Measurements from ENCODE around the gene CCDC146. TPM values are rescaled to one million over a fixed set of nuclear protein-coding genes. Genes with fewer than 3 reads are reported as not detected.

The CCDC146 gene
- polyA plus RNA-seq, 1 of the 3 experiments (the other 2 are of a cell fraction), result 2.7 TPM

- Histone ChIP-seq H3F3A (replicated peaks; ENCODE audit: insufficient read depth) (no peaks in the 10 kb centered on the region), H3K36me3 (replicated peaks in 1 of 2; ENCODE audit: control insufficient read depth in 1 of 2, insufficient read depth in 2 of 2, low read length in 1 of 2) (no peaks in the 10 kb centered on the region), H3K9ac (no peak overlapping the region), H3K4me1 (ENCODE audit: control insufficient read depth in 1 of 2, insufficient read depth in 2 of 2, low read depth in 1 of 2, low read length in 1 of 2) (no peaks in the 10 kb centered on the region), H3K27me3 (ENCODE audit: insufficient read depth) (no peaks in the 10 kb centered on the region), H4K20me1 (ENCODE audit: insufficient read depth) (no peaks in the 10 kb centered on the region), H3K4me2 (no peak overlapping the region), H3K9me2 (no peaks in the 10 kb centered on the region), H2AFZ (ENCODE audit: low read depth) (no peak overlapping the region), H3K4me3 (ENCODE audit: low read depth in 2 of 2, low read length in 1 of 2) (no peak overlapping the region), H3K27ac (ENCODE audit: low read depth in 2 of 2, low read length in 1 of 2) (no peak overlapping the region), H3K9me3 (no peaks in the 10 kb centered on the region), H3K79me2 (ENCODE audit: insufficient read depth) (no peaks in the 10 kb centered on the region)
- TF ChIP-seq MEF2A (IDR thresholded peaks at IDR 0.05; ENCODE audit: borderline replicate concordance, low read depth) (no peak), NRF1 (IDR thresholded peaks at IDR 0.05; ENCODE audit: low read depth, low read length) (no peak), RXRA (IDR thresholded peaks at IDR 0.05; ENCODE audit: borderline replicate concordance, low read depth) (no peak), TEAD4 (IDR thresholded peaks at IDR 0.05; ENCODE audit: borderline replicate concordance, insufficient read depth) (no peak), TAF1 (IDR thresholded peaks at IDR 0.05; ENCODE audit: borderline replicate concordance, low read depth, low read length) (no peak), GATA2 (CRISPR knock-in tag; IDR thresholded peaks at IDR 0.05) (no peak), ZBTB33 (IDR thresholded peaks at IDR 0.05; ENCODE audit: borderline replicate concordance, low read depth) (no peak), SIN3A (IDR thresholded peaks at IDR 0.05; ENCODE audit: borderline replicate concordance, low read depth, low read length) (no peak), JUND (IDR thresholded peaks at IDR 0.05) (no peak), ELF1 (IDR thresholded peaks at IDR 0.05) (no peak), CTCF (IDR thresholded peaks at IDR 0.05) (no peak), EP300 (IDR thresholded peaks at IDR 0.05; ENCODE audit: borderline replicate concordance in 1 of 2, low read depth in 1 of 2, low read length in 1 of 2) (no peak), FOXJ3 (CRISPR knock-in tag; IDR thresholded peaks at IDR 0.05) (no peak), CHD2 (IDR thresholded peaks at IDR 0.05; ENCODE audit: low read length, partially characterized antibody) (no peak), FOXM1 (IDR thresholded peaks at IDR 0.05; ENCODE audit: low read depth) (no peak), IRF3 (IDR thresholded peaks at IDR 0.05; ENCODE audit: low read depth, low read length) (no peak)
- ChIA-PET CTCF (interaction anchor here (1.1 to 1.4 kb wide), 2 partner anchors 22 to 43 kb away, joined by 3 to 6 read pairs; no protein-coding TSS in a partner anchor), POLR2A (no interaction called here)
- no peak for DNase-seq
Measured at GRCh38 chr7:77290425-77290824, 168.0 kb downstream of the CCDC146 start.
